Mucosa of gallbladder (tissue), 1 donor: Measurements from ENCODE around the gene ZFPM1. TPM values are rescaled to one million over a fixed set of nuclear protein-coding genes. Genes with fewer than 3 reads are reported as not detected.
A peak's percentile ranks its signal among the peaks of the same experiment; 100 is the strongest.

Source experiments
- DNase-seq: peaks from one replicate; pipeline ENCODE4 v3.0.0-alpha.2; 2020; ENCODE audit warnings: low spot score
- total RNA-seq: library from RNA; stranded (reverse); gene quantifications from one replicate; pipeline ENCODE4 v1.2.1, GENCODE V29; 2021
- donor health status: DM: no; HTN: no; CAD: no.

The ZFPM1 gene
- total RNA-seq, 1 donor from 2014 or later = 72.0 TPM

GRCh38 chr16:88433632-88434352 is 19.3 kb upstream of the ZFPM1 start:
- no peak for DNase-seq

- no peak for DNase-seq
These were observed 18.8 kb upstream of the ZFPM1 start for GRCh38 chr16:88434353-88434690.

- DNase-seq = no peak
These were observed 18.3 kb upstream of the ZFPM1 start for GRCh38 chr16:88434746-88435145.

GRCh38 chr16:88435437-88436355 is 17.4 kb upstream of the ZFPM1 start:
- DNase-seq = no peak

- no peak for DNase-seq
These were observed 16.3 kb upstream of the ZFPM1 start for GRCh38 chr16:88436796-88437195.

- no peak for DNase-seq
These were observed 15.6 kb upstream of the ZFPM1 start for GRCh38 chr16:88437367-88437964.

- DNase-seq = no peak
These were observed 14.8 kb upstream of the ZFPM1 start for GRCh38 chr16:88438084-88438870.

GRCh38 chr16:88439016-88439415 is 14.1 kb upstream of the ZFPM1 start:
- DNase-seq = no peak

GRCh38 chr16:88439706-88440105 is 13.4 kb upstream of the ZFPM1 start:
- DNase-seq = no peak

- DNase-seq = no peak
These were observed 13.0 kb upstream of the ZFPM1 start for GRCh38 chr16:88440111-88440510.

- DNase-seq = no peak
These were observed 12.2 kb upstream of the ZFPM1 start for GRCh38 chr16:88440686-88441405.

- DNase-seq = no peak
These were observed 11.6 kb upstream of the ZFPM1 start for GRCh38 chr16:88441460-88441859.

GRCh38 chr16:88442383-88442726 is 10.7 kb upstream of the ZFPM1 start:
- DNase-seq = no peak

GRCh38 chr16:88442727-88443576 is 10.1 kb upstream of the ZFPM1 start:
- DNase-seq = peak; percentile 75

- no peak for DNase-seq
These were observed 8.1 kb upstream of the ZFPM1 start for GRCh38 chr16:88444826-88445582.

GRCh38 chr16:88445583-88445960 is 7.5 kb upstream of the ZFPM1 start:
- no peak for DNase-seq

GRCh38 chr16:88446061-88446460 is 7.0 kb upstream of the ZFPM1 start:
- DNase-seq = no peak

- DNase-seq = no peak
These were observed 6.3 kb upstream of the ZFPM1 start for GRCh38 chr16:88446736-88447135.

GRCh38 chr16:88447881-88448280 is 5.2 kb upstream of the ZFPM1 start:
- DNase-seq = no peak
